Mucosa of descending colon (tissue), 3 donors: ENCODE measurements around the gene RABL3. TPM values are rescaled to one million over a fixed set of nuclear protein-coding genes. Genes with fewer than 3 reads are reported as not detected.
A peak's percentile ranks its signal among the peaks of the same experiment; 100 is the strongest.

ENCODE experiments used
- ATAC-seq: fragments of 200-7000 bp; cut with Tn5 transposase; one replicate; pipeline ENCODE4 v1.9.1; 2020; ENCODE audit warnings: mild to moderate bottlenecking, moderate library complexity
- DNase-seq, 3 donors: peaks; one replicate each; pipeline ENCODE4 v3.0.0-alpha.2; 2020
- H3K36me3 ChIP-seq: fragments of 200-600 bp; one replicate; pipeline ENCODE4 v1.8.0; 2021; ENCODE audit warnings: low read depth, mild to moderate bottlenecking
- H3K4me1 ChIP-seq: fragments of 200-600 bp; one replicate; pipeline ENCODE4 v1.8.0; 2021; ENCODE audit warnings: low read depth, mild to moderate bottlenecking
- H3K4me3 ChIP-seq: fragments of 200-600 bp; one replicate; pipeline ENCODE4 v1.8.0; 2021; ENCODE audit warnings: mild to moderate bottlenecking
- H3K9me3 ChIP-seq: fragments of 200-600 bp; one replicate; pipeline ENCODE4 v1.8.0; 2021; ENCODE audit warnings: mild to moderate bottlenecking
- CTCF ChIP-seq: fragments of 200-600 bp; IDR thresholded peaks from one replicate; pipeline ENCODE4 v1.8.0; 2022; ENCODE audit warnings: antibody characterized with exemption, mild to moderate bottlenecking
- intact Hi-C, 2 donors: fragments of 100-400 bp; cut with DNase I in 1 of 2; cut with micrococcal nuclease in 1 of 2; formaldehyde crosslinking; loops; one replicate each; pipeline versions ENCODE4 v1.11.0 to v1.11.1; 2022; cut with DNase I, micrococcal nuclease
- total RNA-seq, 3 donors: library from RNA; stranded (reverse); fragmentation: NEBNext Ultra II Directional in 2 of 3; extraction: Animal tissue kit (Norgen Biotek cat#: 25700) in 2 of 3; gene quantifications; one replicate each; pipeline versions ENCODE4 v1.2.1 to v1.2.4, GENCODE V29; 2021 to 2023
- donor health status: DM: no; HTN: no; CAD: no; lungs with moderate emphysema.
- donor health status: DM: no; HTN: no; CAD: no.
- donor health status: DM: no; HTN: yes; CAD: no.

The RABL3 gene
- total RNA-seq, 3 donors from 2014 or later, result 23.0 to 26.5 (median 25.9) TPM

- TF ChIP-seq CTCF, result no peak
- H3K4me1 ChIP-seq, result no peaks in the 10 kb centered on the region
- ATAC-seq, result no peak
- no peaks in the 10 kb centered on the region for H3K9me3 ChIP-seq
- intact Hi-C loops, result no loop called here
- no peak for DNase-seq
- no peak overlapping the region for H3K4me3 ChIP-seq
- H3K36me3 ChIP-seq, result no peaks in the 10 kb centered on the region
Measured at GRCh38 chr3:120775411-120775810, 33.1 kb upstream of the RABL3 start.

- ATAC-seq, result no peak
- H3K36me3 ChIP-seq, result no peaks in the 10 kb centered on the region
Measured at GRCh38 chr3:120773932-120774331, 31.6 kb upstream of the RABL3 start.

GRCh38 chr3:120772081-120772480 lies 29.8 kb upstream of the RABL3 start:
- Histone ChIP-seq H3K4me3 (no peak overlapping the region), H3K9me3 (no peaks in the 10 kb centered on the region), H3K36me3 (no peaks in the 10 kb centered on the region), H3K4me1 (no peaks in the 10 kb centered on the region)
- intact Hi-C loops, result no loop called here
- ATAC-seq, result no peak
- no peak for TF ChIP-seq CTCF
- no peak for DNase-seq

More at GRCh38 chr3:120773932-120774331, 31.6 kb upstream of the RABL3 start:
- intact Hi-C loops, result no loop called here
- Histone ChIP-seq H3K4me3 (no peak overlapping the region), H3K9me3 (no peaks in the 10 kb centered on the region), H3K4me1 (no peaks in the 10 kb centered on the region)
- no peak for TF ChIP-seq CTCF
- DNase-seq, result no peak

GRCh38 chr3:120770891-120771290 lies 28.6 kb upstream of the RABL3 start:
- peaks cover 4% of the 10 kb centered on the region for H3K4me1 ChIP-seq
- TF ChIP-seq CTCF, result no peak
- ATAC-seq (no peak), DNase-seq (no peak)
- no peaks in the 10 kb centered on the region for H3K9me3 ChIP-seq
- no peak overlapping the region for H3K4me3 ChIP-seq
- no peaks in the 10 kb centered on the region for H3K36me3 ChIP-seq
- intact Hi-C loops, result no loop called here

GRCh38 chr3:120769436-120769835 lies 27.1 kb upstream of the RABL3 start:
- TF ChIP-seq CTCF, result no peak
- intact Hi-C loops, result no loop called here
- H3K4me1 ChIP-seq, result peaks cover 4% of the 10 kb centered on the region
- no peak overlapping the region for H3K4me3 ChIP-seq
- DNase-seq, result no peak
- no peaks in the 10 kb centered on the region for H3K9me3 ChIP-seq
- ATAC-seq, result no peak
- no peaks in the 10 kb centered on the region for H3K36me3 ChIP-seq

- Histone ChIP-seq H3K9me3 (no peaks in the 10 kb centered on the region), H3K4me3 (no peak overlapping the region), H3K36me3 (no peaks in the 10 kb centered on the region), H3K4me1 (peaks cover 4% of the 10 kb centered on the region)
- ATAC-seq (peak; percentile 39), DNase-seq (no peak)
- no peak for TF ChIP-seq CTCF
- intact Hi-C loops, result no loop called here
Measured at GRCh38 chr3:120767106-120767505, 24.8 kb upstream of the RABL3 start.
